Activated CD4-positive, alpha-beta T cell treated with anti-CD3 and anti-CD28 coated beads for 36 hours (primary cell): Measurements from ENCODE around the gene ZNF467. TPM values are rescaled to one million over a fixed set of nuclear protein-coding genes. Genes with fewer than 3 reads are reported as not detected.

ENCODE experiments used
- ATAC-seq: fragments of 200-7000 bp; cut with Tn5 transposase; one replicate; pipeline ENCODE4 v1.10.0; 2021; ENCODE audit warnings: mild to moderate bottlenecking, moderate library complexity
- CTCF ChIA-PET: fragments of 350-600 bp; sonication (Branson Sonifier 250); formaldehyde crosslinking; loops from one replicate; lab custom pipeline; 2021; ENCODE audit warnings: antibody characterized with exemption; lab: Charles Lee
- POLR2A ChIA-PET: fragments of 350-600 bp; sonication (Branson Sonifier 250); formaldehyde crosslinking; loops from one replicate; lab custom pipeline; 2021; ENCODE audit warnings: antibody characterized with exemption, inconsistent platforms; lab: Charles Lee
- DNase-seq: peaks from one replicate; pipeline ENCODE4 v3.0.0-alpha.2; 2020
- H3K27ac Mint-ChIP-seq: one replicate; pipeline ENCODE4 v1.8.0; 2021; ENCODE audit warnings: mixed read lengths
- H3K27me3 Mint-ChIP-seq: one replicate; pipeline ENCODE4 v1.8.0; 2021; ENCODE audit warnings: mixed read lengths
- H3K36me3 Mint-ChIP-seq: one replicate; pipeline ENCODE4 v1.8.0; 2021; ENCODE audit warnings: low read depth, mixed read lengths
- H3K4me1 Mint-ChIP-seq: one replicate; pipeline ENCODE4 v1.8.0; 2021; ENCODE audit warnings: mixed read lengths
- H3K4me3 Mint-ChIP-seq: one replicate; pipeline ENCODE4 v1.8.0; 2021; ENCODE audit warnings: mild to moderate bottlenecking, moderate library complexity, mixed read lengths
- H3K9me3 Mint-ChIP-seq: one replicate; pipeline ENCODE4 v1.8.0; 2021; ENCODE audit warnings: low read depth, mixed read lengths
- intact Hi-C, 2 experiments: fragments of 100-400 bp; cut with DNase I in 1 of 2; cut with micrococcal nuclease in 1 of 2; formaldehyde crosslinking; loops; one replicate each; pipeline versions ENCODE4 v1.14.2 to v1.15.1; 2022 to 2024; cut with DNase I, micrococcal nuclease
- total RNA-seq, 2 experiments: library from RNA; stranded (reverse); gene quantifications; one replicate each; pipeline ENCODE4 v1.2.3, GENCODE V29; 2021

The ZNF467 gene
- under 1 TPM; 0.23 to 0.25 TPM for total RNA-seq

- DNase-seq, result peak; percentile 59
- H3K9me3 Mint-ChIP-seq, result no peaks in the 10 kb centered on the region
- CTCF ChIA-PET, result interaction anchor here (0.6 to 1.2 kb wide), 3 partner anchors 11 to 16 kb away, joined by 3 to 4 read pairs (median 3); no protein-coding TSS in a partner anchor
- ATAC-seq, result no peak
- H3K27me3 Mint-ChIP-seq, result peaks cover 9% of the 10 kb centered on the region
- H3K4me1 Mint-ChIP-seq, result peaks cover 2% of the 10 kb centered on the region
- H3K27ac Mint-ChIP-seq, result no peak within 1 kb of the TSS
- no peaks in the 10 kb centered on the region for H3K36me3 Mint-ChIP-seq
- POLR2A ChIA-PET, result interaction anchor here (0.5 kb wide), 1 partner anchor 32 kb away, joined by 3 read pairs; no protein-coding TSS in a partner anchor
- intact Hi-C loops, result no loop called here
- H3K4me3 Mint-ChIP-seq, result peak within 1 kb of the TSS; percentile 59
Observed at GRCh38 chr7:149773446-149774236, at the start of gene ZNF467. ZNF467 (minus strand) TSS chr7:149773588; CDS start chr7:149771032, 2,556 bp downstream.

GRCh38 chr7:149822353-149822943, 49.1 kb upstream of the ZNF467 start:
- ChIA-PET POLR2A (no interaction called here), CTCF (no interaction called here)
- no peaks in the 10 kb centered on the region for H3K4me1 Mint-ChIP-seq

GRCh38 chr7:149821191-149822148, 48.1 kb upstream of the ZNF467 start:
- intact Hi-C loops, result no loop called here
- no peak for DNase-seq
- POLR2A ChIA-PET, result no interaction called here
- Mint-ChIP-seq H3K4me3 (no peak overlapping the region), H3K4me1 (no peaks in the 10 kb centered on the region), H3K9me3 (no peaks in the 10 kb centered on the region), H3K27me3 (no peaks in the 10 kb centered on the region), H3K27ac (no peak overlapping the region), H3K36me3 (no peaks in the 10 kb centered on the region)
- CTCF ChIA-PET, result no interaction called here
- ATAC-seq, result no peak

More at GRCh38 chr7:149822353-149822943, 49.1 kb upstream of the ZNF467 start:
- intact Hi-C loops, result no loop called here
- Mint-ChIP-seq H3K27ac (no peak overlapping the region), H3K36me3 (no peaks in the 10 kb centered on the region), H3K4me3 (no peak overlapping the region), H3K27me3 (no peaks in the 10 kb centered on the region), H3K9me3 (no peaks in the 10 kb centered on the region)
- no peak for DNase-seq
- no peak for ATAC-seq

- ChIA-PET POLR2A (no interaction called here), CTCF (no interaction called here)
- no peak for ATAC-seq
- H3K4me1 Mint-ChIP-seq, result no peaks in the 10 kb centered on the region
- no peak overlapping the region for H3K27ac Mint-ChIP-seq
- H3K4me3 Mint-ChIP-seq, result no peak overlapping the region
- DNase-seq, result no peak
- H3K9me3 Mint-ChIP-seq, result no peaks in the 10 kb centered on the region
- intact Hi-C loops, result no loop called here
- H3K27me3 Mint-ChIP-seq, result no peaks in the 10 kb centered on the region
- no peaks in the 10 kb centered on the region for H3K36me3 Mint-ChIP-seq
Observed at GRCh38 chr7:149820622-149821190, 47.3 kb upstream of the ZNF467 start.

GRCh38 chr7:149819961-149820340, 46.6 kb upstream of the ZNF467 start:
- Mint-ChIP-seq H3K9me3 (no peaks in the 10 kb centered on the region), H3K27me3 (no peaks in the 10 kb centered on the region), H3K4me3 (no peak overlapping the region), H3K27ac (no peak overlapping the region), H3K36me3 (no peaks in the 10 kb centered on the region), H3K4me1 (no peaks in the 10 kb centered on the region)
- ChIA-PET POLR2A (no interaction called here), CTCF (no interaction called here)
- DNase-seq (no peak), ATAC-seq (no peak)
- intact Hi-C loops, result no loop called here

- DNase-seq (no peak), ATAC-seq (no peak)
- POLR2A ChIA-PET, result no interaction called here
- Mint-ChIP-seq H3K36me3 (no peaks in the 10 kb centered on the region), H3K27ac (no peak overlapping the region), H3K4me1 (no peaks in the 10 kb centered on the region), H3K27me3 (no peaks in the 10 kb centered on the region), H3K9me3 (no peaks in the 10 kb centered on the region), H3K4me3 (no peak overlapping the region)
- CTCF ChIA-PET, result no interaction called here
- intact Hi-C loops, result no loop called here
Observed at GRCh38 chr7:149819141-149819960, 46.0 kb upstream of the ZNF467 start.

- no peak for DNase-seq
- POLR2A ChIA-PET, result no interaction called here
- CTCF ChIA-PET, result no interaction called here
- Mint-ChIP-seq H3K9me3 (no peaks in the 10 kb centered on the region), H3K4me3 (no peak overlapping the region), H3K36me3 (no peaks in the 10 kb centered on the region), H3K27ac (no peak overlapping the region), H3K4me1 (no peaks in the 10 kb centered on the region), H3K27me3 (no peaks in the 10 kb centered on the region)
- intact Hi-C loops, result no loop called here
- no peak for ATAC-seq
Observed at GRCh38 chr7:149818536-149818840, 45.1 kb upstream of the ZNF467 start.

GRCh38 chr7:149817836-149818535, 44.6 kb upstream of the ZNF467 start:
- H3K27me3 Mint-ChIP-seq, result no peaks in the 10 kb centered on the region
- no peaks in the 10 kb centered on the region for H3K9me3 Mint-ChIP-seq
- H3K4me3 Mint-ChIP-seq, result no peak overlapping the region
- ATAC-seq (no peak), DNase-seq (no peak)
- H3K4me1 Mint-ChIP-seq, result no peaks in the 10 kb centered on the region
- CTCF ChIA-PET, result interaction anchor here (1.0 kb wide), 1 partner anchor 11 kb away, joined by 3 read pairs; no protein-coding TSS in a partner anchor
- POLR2A ChIA-PET, result no interaction called here
- no peaks in the 10 kb centered on the region for H3K36me3 Mint-ChIP-seq
- intact Hi-C loops, result no loop called here
- H3K27ac Mint-ChIP-seq, result no peak overlapping the region

GRCh38 chr7:149817301-149817771, 43.9 kb upstream of the ZNF467 start:
- ChIA-PET POLR2A (no interaction called here), CTCF (interaction anchor here (1.0 kb wide), 1 partner anchor 10 kb away, joined by 3 read pairs; no protein-coding TSS in a partner anchor)
- no peak overlapping the region for H3K4me3 Mint-ChIP-seq
- H3K36me3 Mint-ChIP-seq, result no peaks in the 10 kb centered on the region
- H3K9me3 Mint-ChIP-seq, result no peaks in the 10 kb centered on the region
- ATAC-seq (no peak), DNase-seq (no peak)
- intact Hi-C loops, result no loop called here
- H3K4me1 Mint-ChIP-seq, result no peaks in the 10 kb centered on the region
- no peak overlapping the region for H3K27ac Mint-ChIP-seq
- no peaks in the 10 kb centered on the region for H3K27me3 Mint-ChIP-seq

- H3K4me3 Mint-ChIP-seq, result no peak overlapping the region
- ATAC-seq, result no peak
- H3K27me3 Mint-ChIP-seq, result no peaks in the 10 kb centered on the region
- no peak for DNase-seq
- intact Hi-C loops, result no loop called here
- H3K9me3 Mint-ChIP-seq, result no peaks in the 10 kb centered on the region
- CTCF ChIA-PET, result interaction anchor here (1.0 kb wide), 1 partner anchor 9 kb away, joined by 3 read pairs; no protein-coding TSS in a partner anchor
- POLR2A ChIA-PET, result no interaction called here
- no peaks in the 10 kb centered on the region for H3K36me3 Mint-ChIP-seq
- no peak overlapping the region for H3K27ac Mint-ChIP-seq
- no peaks in the 10 kb centered on the region for H3K4me1 Mint-ChIP-seq
Observed at GRCh38 chr7:149816794-149817193, 43.4 kb upstream of the ZNF467 start.
